H1 (cell line): ENCODE data around the gene METTL14. TPM values are rescaled to one million over a fixed set of nuclear protein-coding genes. Genes with fewer than 3 reads are reported as not detected.

Experiments
- CTCF ChIA-PET: fragments of 300-600 bp; sonication (Branson Sonifier 250); formaldehyde crosslinking; loops from one replicate; lab custom pipeline; 2021; ENCODE audit not compliant: partially characterized antibody; lab: Charles Lee
- POLR2A ChIA-PET: fragments of 300-600 bp; sonication (Branson Sonifier 250); formaldehyde crosslinking; loops from one replicate; lab custom pipeline; 2021; ENCODE audit warnings: inconsistent platforms; ENCODE audit not compliant: partially characterized antibody; lab: Charles Lee
- DNase-seq, 2 experiments: peaks; one replicate each; pipeline versions ENCODE4 v3.0.0 to v3.0.0-alpha.2; 2010 to 2022; ENCODE audit warnings: low spot score in 2 of 2, low read depth in 1 of 2, mixed read lengths in 1 of 2
- FAIRE-seq: peaks from 2 replicates; lab custom pipeline; 2011; peaks lifted over from hg19 to GRCh38; lab: Jason Lieb, UNC
- H2AFZ ChIP-seq: 2 replicates; pipeline ENCODE4 v1.8.1; 2012; ENCODE audit warnings: low read length, inconsistent platforms
- H2AK5ac ChIP-seq: 2 replicates; pipeline ENCODE4 v1.6.1; 2013; ENCODE audit warnings: low read depth, low read length
- H2BK120ac ChIP-seq: replicated peaks from 2 replicates; pipeline ENCODE3; 2013; ENCODE audit warnings: low read depth, low read length, inconsistent platforms
- H2BK12ac ChIP-seq: 2 replicates; pipeline ENCODE4 v1.6.1; 2013; ENCODE audit warnings: low read depth, low read length
- H2BK15ac ChIP-seq: 2 replicates; pipeline ENCODE4 v1.6.1; 2013; ENCODE audit warnings: low read length
- H2BK20ac ChIP-seq: 2 replicates; pipeline ENCODE4 v1.6.1; 2013; ENCODE audit warnings: low read length
- H2BK5ac ChIP-seq: 2 replicates; pipeline ENCODE4 v1.6.1; 2013; ENCODE audit warnings: low read depth, low read length
- H3K14ac ChIP-seq: 2 replicates; pipeline ENCODE4 v1.6.1; 2013; ENCODE audit warnings: inconsistent platforms; ENCODE audit not compliant: insufficient read length
- H3K18ac ChIP-seq: 2 replicates; pipeline ENCODE4 v1.6.1; 2013; ENCODE audit warnings: low read length; ENCODE audit errors: extremely low read depth
- H3K23ac ChIP-seq: 2 replicates; pipeline ENCODE4 v1.6.1; 2013; ENCODE audit warnings: inconsistent platforms; ENCODE audit not compliant: insufficient read length
- H3K23me2 ChIP-seq: 2 replicates; pipeline ENCODE4 v1.6.1; 2013; ENCODE audit warnings: low read depth, low read length
- H3K27ac ChIP-seq: 2 replicates; pipeline ENCODE4 v1.6.1; 2011; ENCODE audit warnings: low read depth, low read length, inconsistent platforms
- H3K27me3 ChIP-seq, 4 experiments: replicated peaks in 1 of 4; 1 replicate in 1 of 4; 2 replicates in 3 of 4; pipeline versions ENCODE4 v1.6.1 to v1.8.1; 2011 to 2013; ENCODE audit warnings: low read length in 3 of 4, mild to moderate bottlenecking in 3 of 4, inconsistent platforms in 2 of 4, mixed read lengths in 2 of 4, moderate library complexity in 1 of 4; ENCODE audit not compliant: control insufficient read depth in 3 of 4, insufficient read depth in 3 of 4; ENCODE audit errors: extremely low read depth in 1 of 4
- H3K36me3 ChIP-seq, 4 experiments: 2 replicates each; pipeline versions ENCODE4 v1.6.1 to v1.8.1; 2011 to 2013; ENCODE audit warnings: mild to moderate bottlenecking in 4 of 4, low read length in 3 of 4, moderate library complexity in 2 of 4, control low read depth in 1 of 4, inconsistent platforms in 1 of 4; ENCODE audit not compliant: insufficient read depth in 4 of 4, control insufficient read depth in 2 of 4
- H3K4ac ChIP-seq: replicated peaks from 2 replicates; pipeline ENCODE3; 2013; ENCODE audit warnings: low read length, low read depth, mixed read lengths, inconsistent platforms; ENCODE audit not compliant: insufficient read length
- H3K4me1 ChIP-seq, 4 experiments: replicated peaks in 1 of 4; 1 replicate in 1 of 4; 2 replicates in 3 of 4; pipeline versions ENCODE4 v1.6.1 to v1.8.1; 2011 to 2013; ENCODE audit warnings: low read length in 3 of 4, inconsistent platforms in 2 of 4, mixed read lengths in 1 of 4; ENCODE audit not compliant: insufficient read depth in 4 of 4, control insufficient read depth in 3 of 4
- H3K4me2 ChIP-seq, 2 experiments: 2 replicates each; pipeline versions ENCODE4 v1.6.1 to v1.8.1; 2011 to 2013; ENCODE audit warnings: low read depth in 2 of 2, low read length in 2 of 2, control low read depth in 1 of 2, inconsistent platforms in 1 of 2, mild to moderate bottlenecking in 1 of 2; ENCODE audit not compliant: insufficient read depth in 1 of 2
- H3K4me3 ChIP-seq, 4 experiments: fragments of 200-600, 300-600 bp in 1 of 4; sonication (generic), shearing (Covaris generic), sonication (Bioruptor Twin) in 1 of 4; 2 replicates each; pipeline versions ENCODE4 v1.5.1 to v1.8.1; 2011 to 2016; ENCODE audit warnings: low read length in 4 of 4, low read depth in 3 of 4, control low read depth in 2 of 4, inconsistent platforms in 2 of 4, mild to moderate bottlenecking in 2 of 4, mixed read lengths in 1 of 4, moderate library complexity in 1 of 4; ENCODE audit not compliant: insufficient read depth in 2 of 4; ENCODE audit errors: extremely low read depth in 1 of 4
- H3K56ac ChIP-seq: replicated peaks from 2 replicates; pipeline ENCODE3; 2013; ENCODE audit warnings: low read depth, mild to moderate bottlenecking, mixed read lengths, low read length, inconsistent platforms; ENCODE audit not compliant: insufficient read length
- H3K79me1 ChIP-seq: 2 replicates; pipeline ENCODE4 v1.6.1; 2013; ENCODE audit warnings: low read depth, low read length, control low read depth
- H3K79me2 ChIP-seq, 2 experiments: 2 replicates each; pipeline versions ENCODE4 v1.6.1 to v1.8.1; 2012 to 2013; ENCODE audit warnings: low read length in 2 of 2, mild to moderate bottlenecking in 2 of 2, inconsistent platforms in 1 of 2; ENCODE audit not compliant: insufficient read depth in 2 of 2, control insufficient read depth in 1 of 2
- H3K9ac ChIP-seq, 4 experiments: replicated peaks in 1 of 4; 1 replicate in 1 of 4; 2 replicates in 3 of 4; pipeline versions ENCODE4 v1.6.1 to v1.8.1; 2011 to 2013; ENCODE audit warnings: low read depth in 3 of 4, low read length in 3 of 4, control low read depth in 2 of 4, mild to moderate bottlenecking in 2 of 4, moderate library complexity in 2 of 4, inconsistent platforms in 1 of 4; ENCODE audit errors: extremely low read depth in 1 of 4
- H3K9me3 ChIP-seq, 2 experiments: 2 replicates each; pipeline versions ENCODE4 v1.6.1 to v1.8.1; 2012 to 2013; ENCODE audit warnings: mild to moderate bottlenecking in 2 of 2, moderate library complexity in 2 of 2, control low read depth in 1 of 2, inconsistent platforms in 1 of 2, low read depth in 1 of 2, low read length in 1 of 2, mixed read lengths in 1 of 2; ENCODE audit not compliant: insufficient read depth in 2 of 2
- H4K20me1 ChIP-seq, 2 experiments: replicated peaks in 1 of 2; 2 replicates each; pipeline versions ENCODE3 to v1.8.1; 2011 to 2013; ENCODE audit warnings: inconsistent platforms in 2 of 2, low read length in 2 of 2, mild to moderate bottlenecking in 1 of 2; ENCODE audit not compliant: insufficient read depth in 2 of 2, control insufficient read depth in 1 of 2
- H4K5ac ChIP-seq: 2 replicates; pipeline ENCODE4 v1.6.1; 2013; ENCODE audit warnings: low read length, low read depth, mixed read lengths, inconsistent platforms; ENCODE audit not compliant: insufficient read length
- H4K8ac ChIP-seq: 2 replicates; pipeline ENCODE4 v1.8.0; 2013; ENCODE audit warnings: mild to moderate bottlenecking, moderate library complexity, low read length, inconsistent platforms; ENCODE audit not compliant: insufficient read depth; ENCODE audit errors: extremely low read depth
- H4K91ac ChIP-seq: replicated peaks from 2 replicates; pipeline ENCODE3; 2013; ENCODE audit warnings: low read length, mixed read lengths, inconsistent platforms; ENCODE audit not compliant: insufficient read length
- CHD2 ChIP-seq: IDR thresholded peaks from 2 replicates; pipeline ENCODE4 v1.6.1; 2012; ENCODE audit warnings: low read length, improper control_type of control experiment
- WGBS, 2 experiments: shearing (Covaris generic) in 1 of 2; methylation state at CpG; one replicate each; pipeline versions ENCODE4 v1.1.6 to v1.1.7; 2013 to 2015; ENCODE audit warnings: low lambda C conversion rate in 2 of 2, mixed read lengths in 2 of 2, inconsistent platforms in 1 of 2, low coverage in 1 of 2, missing lambda C conversion rate in 1 of 2; ENCODE audit not compliant: insufficient replicate concordance in 2 of 2, insufficient coverage in 1 of 2, insufficient read length in 1 of 2; ENCODE audit errors: extremely low coverage in 1 of 2, missing lambda C conversion rate in 1 of 2; 5-methylcytosine and 5-hydroxymethylcytosine counted together
- polyA plus RNA-seq, 7 experiments: library from polyadenylated mRNA; depleted of rRNA in 3 of 7; stranded (reverse) in 5 of 7; unstranded in 2 of 7; fragments of >200 nt in 5 of 7; fragments of 200-250 nt in 2 of 7; gene quantifications; 1 replicate in 5 of 7; 2 replicates in 1 of 7; 4 replicates in 1 of 7; pipeline versions ENCODE4 v1.2.1 to v1.2.3, GENCODE V29; 2011 to 2013; ENCODE audit warnings: missing spikeins in 2 of 7, mixed read lengths in 2 of 7
- total RNA-seq: library from RNA; stranded (reverse); fragmentation: NEBNext Ultra II Directional; extraction: Animal tissue kit (Norgen Biotek cat#: 25700); gene quantifications from 2 replicates; pipeline ENCODE4 v1.2.1, GENCODE V29; 2021

Gene METTL14
- total and polyA plus RNA-seq, 2 of the 8 experiments (the other 6 are each of a cell fraction or from before 2014, with no cell fraction given) = 8.8 to 57.3 TPM

GRCh38 chr4:118755438-118756226 lies 70.4 kb downstream of the METTL14 start:
- no peak overlapping the region for H4K8ac ChIP-seq
- H3K4ac ChIP-seq = no peak overlapping the region
- no peak overlapping the region for H3K14ac ChIP-seq
- H2BK15ac ChIP-seq = no peak overlapping the region
- ChIA-PET CTCF (interaction anchor here (0.7 to 3.2 kb wide), 4 partner anchors 14 to 109 kb away, joined by 3 to 16 read pairs (median 4); no protein-coding TSS in a partner anchor), POLR2A (no interaction called here)
- H3K23me2 ChIP-seq = no peaks in the 10 kb centered on the region
- DNase-seq = no peak
- no peak overlapping the region for H2BK20ac ChIP-seq
- peaks cover 4 to 34% (median 15%) of the 10 kb centered on the region in 4 experiments; a peak in 6 of 8 replicates for H3K36me3 ChIP-seq
- no peak overlapping the region for H3K4me3 ChIP-seq
- H3K4me2 ChIP-seq = no peak overlapping the region
- H2AK5ac ChIP-seq = no peak overlapping the region
- no peaks in the 10 kb centered on the region for H3K27me3 ChIP-seq
- H3K79me2 ChIP-seq = no peaks in the 10 kb centered on the region
- no peak overlapping the region for H4K5ac ChIP-seq
- H2BK5ac ChIP-seq = no peak overlapping the region
- WGBS, 2 experiments = 77% methylated on average over 2 of the region's 2 CpGs; no CpG with 5 or more reads in 1 of the 2 experiments
- H3K23ac ChIP-seq = no peak overlapping the region
- no peak overlapping the region for H3K27ac ChIP-seq
- no peak for FAIRE-seq
- no peak overlapping the region for H2BK120ac ChIP-seq
- no peak overlapping the region for H3K56ac ChIP-seq
- H4K20me1 ChIP-seq = no peaks in the 10 kb centered on the region
- no peak overlapping the region for H3K9ac ChIP-seq
- H3K79me1 ChIP-seq = no peaks in the 10 kb centered on the region
- no peaks in the 10 kb centered on the region for H3K9me3 ChIP-seq
- H2BK12ac ChIP-seq = no peak overlapping the region
- TF ChIP-seq CHD2 = no peak
- H3K18ac ChIP-seq = no peak overlapping the region
- no peak overlapping the region for H4K91ac ChIP-seq
- H2AFZ ChIP-seq = no peak overlapping the region
- peaks cover 0 to 4% (median 0%) of the 10 kb centered on the region in 4 experiments; a peak in 2 of 7 replicates for H3K4me1 ChIP-seq
